Lower lobe of right lung (tissue), 2 donors: ENCODE measurements around the gene FLOT2. TPM values are rescaled to one million over a fixed set of nuclear protein-coding genes. Genes with fewer than 3 reads are reported as not detected.

Experiments used
- ATAC-seq, 2 donors: fragments of 200-7000 bp; cut with Tn5 transposase; one replicate each; pipeline ENCODE4 v1.9.1; 2020 to 2022; ENCODE audit warnings: mild to moderate bottlenecking in 2 of 2, moderate library complexity in 2 of 2
- DNase-seq: peaks from one replicate; pipeline ENCODE4 v3.0.0-alpha.2; 2020
- H3K27ac ChIP-seq: fragments of 200-600 bp; one replicate; pipeline ENCODE4 v1.8.0; 2022
- H3K27me3 ChIP-seq: fragments of 200-600 bp; one replicate; pipeline ENCODE4 v1.8.0; 2022; ENCODE audit warnings: low read depth
- H3K36me3 ChIP-seq: fragments of 200-600 bp; one replicate; pipeline ENCODE4 v1.8.0; 2022; ENCODE audit warnings: mild to moderate bottlenecking
- H3K4me1 ChIP-seq: fragments of 200-600 bp; one replicate; pipeline ENCODE4 v1.8.0; 2022
- H3K4me3 ChIP-seq: fragments of 200-600 bp; one replicate; pipeline ENCODE4 v1.8.0; 2022; ENCODE audit warnings: mild to moderate bottlenecking
- H3K9me3 ChIP-seq: fragments of 200-600 bp; one replicate; pipeline ENCODE4 v1.8.0; 2022
- intact Hi-C: fragments of 100-400 bp; cut with DNase I; formaldehyde crosslinking; loops from one replicate; pipeline ENCODE4 v1.11.0; 2022
- total RNA-seq: library from RNA; stranded (reverse); fragmentation: NEBNext Ultra II Directional; extraction: Animal tissue kit (Norgen Biotek cat#: 25700); gene quantifications from one replicate; pipeline ENCODE4 v1.2.1, GENCODE V29; 2021
- TF ChIP-seq, protein P1 (sequence below): fragments of 200-600 bp; IDR thresholded peaks from one replicate; pipeline ENCODE4 v1.8.0; 2022; ENCODE audit warnings: antibody characterized with exemption, mild to moderate bottlenecking
- donor health status: DM: no; HTN: yes; CAD: no; lungs with severe emphysema.

FLOT2 gene
- total RNA-seq, 1 donor from 2014 or later, result 170 TPM

DNA sequence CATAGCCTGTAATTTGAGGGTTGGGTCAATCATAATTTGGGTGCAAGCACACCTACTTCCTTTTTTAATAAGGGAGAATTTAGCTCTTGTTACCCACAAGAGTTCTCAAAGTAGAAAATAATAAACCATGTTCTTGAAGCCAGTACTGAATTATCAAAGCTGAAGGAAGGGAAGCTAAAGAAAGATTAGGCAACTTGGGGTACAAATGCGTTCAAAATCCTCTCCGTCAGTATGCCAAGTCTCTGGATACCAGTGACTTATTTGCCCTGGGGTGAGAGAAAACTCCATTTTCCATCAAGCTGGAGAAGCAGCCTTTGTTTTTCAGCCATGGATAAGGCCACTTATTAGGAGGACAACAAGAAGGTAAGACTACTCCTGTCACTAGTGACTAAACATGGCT, 28.8 kb upstream of the FLOT2 start:
- peaks cover 56% of the 10 kb centered on the region for H3K36me3 ChIP-seq
- TF ChIP-seq, protein P1, sequence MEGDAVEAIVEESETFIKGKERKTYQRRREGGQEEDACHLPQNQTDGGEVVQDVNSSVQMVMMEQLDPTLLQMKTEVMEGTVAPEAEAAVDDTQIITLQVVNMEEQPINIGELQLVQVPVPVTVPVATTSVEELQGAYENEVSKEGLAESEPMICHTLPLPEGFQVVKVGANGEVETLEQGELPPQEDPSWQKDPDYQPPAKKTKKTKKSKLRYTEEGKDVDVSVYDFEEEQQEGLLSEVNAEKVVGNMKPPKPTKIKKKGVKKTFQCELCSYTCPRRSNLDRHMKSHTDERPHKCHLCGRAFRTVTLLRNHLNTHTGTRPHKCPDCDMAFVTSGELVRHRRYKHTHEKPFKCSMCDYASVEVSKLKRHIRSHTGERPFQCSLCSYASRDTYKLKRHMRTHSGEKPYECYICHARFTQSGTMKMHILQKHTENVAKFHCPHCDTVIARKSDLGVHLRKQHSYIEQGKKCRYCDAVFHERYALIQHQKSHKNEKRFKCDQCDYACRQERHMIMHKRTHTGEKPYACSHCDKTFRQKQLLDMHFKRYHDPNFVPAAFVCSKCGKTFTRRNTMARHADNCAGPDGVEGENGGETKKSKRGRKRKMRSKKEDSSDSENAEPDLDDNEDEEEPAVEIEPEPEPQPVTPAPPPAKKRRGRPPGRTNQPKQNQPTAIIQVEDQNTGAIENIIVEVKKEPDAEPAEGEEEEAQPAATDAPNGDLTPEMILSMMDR, result no peak
- no peak for DNase-seq
- H3K4me3 ChIP-seq, result no peak overlapping the region
- H3K27me3 ChIP-seq, result no peaks in the 10 kb centered on the region
- H3K4me1 ChIP-seq, result peaks cover 28% of the 10 kb centered on the region
- intact Hi-C loops, result no loop called here
- H3K27ac ChIP-seq, result peak overlapping the region; percentile 70
- no peak for ATAC-seq
- no peaks in the 10 kb centered on the region for H3K9me3 ChIP-seq

DNA sequence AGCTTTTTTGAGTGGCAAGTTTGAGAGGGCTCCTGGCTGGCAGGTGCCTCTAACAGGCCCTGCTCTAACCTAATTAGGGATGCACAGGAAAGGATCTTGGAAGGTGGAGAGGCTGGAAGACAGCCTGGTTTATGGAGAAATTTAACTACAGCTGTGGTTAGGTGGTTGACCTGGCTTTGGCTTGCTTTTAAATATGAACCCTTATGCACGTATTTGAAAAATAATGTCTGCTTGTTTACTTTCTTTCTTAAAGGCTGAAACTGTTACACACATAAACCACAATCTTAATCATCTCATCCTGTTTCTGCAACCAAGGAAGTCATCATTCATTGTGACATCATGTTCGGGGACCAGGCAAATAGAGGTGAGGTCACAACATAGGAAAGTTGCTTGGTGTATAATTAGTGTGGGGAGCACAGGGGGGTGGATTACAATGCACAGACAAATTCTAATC, 28.4 kb upstream of the FLOT2 start:
- TF ChIP-seq, protein P1, result no peak
- DNase-seq (no peak), ATAC-seq (peak; percentile 84)
- Histone ChIP-seq H3K36me3 (peaks cover 61% of the 10 kb centered on the region), H3K27me3 (no peaks in the 10 kb centered on the region), H3K4me3 (no peak overlapping the region), H3K27ac (peak overlapping the region; percentile 70), H3K4me1 (peaks cover 28% of the 10 kb centered on the region), H3K9me3 (no peaks in the 10 kb centered on the region)
- intact Hi-C loops, result no loop called here

DNA sequence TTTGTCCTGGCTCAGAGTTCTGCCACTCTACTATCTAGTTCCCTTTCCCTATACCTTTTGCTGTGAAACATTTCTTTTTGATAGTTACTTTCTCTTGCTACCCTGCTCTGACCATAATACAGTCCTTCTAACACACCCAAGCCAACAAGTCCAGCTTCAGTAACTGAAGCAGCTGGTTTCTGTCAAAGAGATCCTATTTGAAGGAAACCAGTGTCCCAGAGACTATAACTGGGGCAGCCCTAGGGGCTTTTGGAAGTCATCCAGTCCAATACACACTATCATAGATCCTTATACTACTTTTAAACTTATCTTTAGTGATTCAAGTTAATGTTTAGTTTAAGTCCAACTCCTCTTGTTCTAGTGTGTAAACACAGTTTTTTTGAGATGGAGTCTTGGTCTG, 22.7 kb upstream of the FLOT2 start:
- TF ChIP-seq, protein P1, result no peak
- intact Hi-C loops, result no loop called here
- ATAC-seq (no peak), DNase-seq (no peak)
- Histone ChIP-seq H3K27ac (no peak overlapping the region), H3K4me3 (no peak overlapping the region), H3K36me3 (peaks cover 100% of the 10 kb centered on the region), H3K27me3 (no peaks in the 10 kb centered on the region), H3K9me3 (no peaks in the 10 kb centered on the region), H3K4me1 (peaks cover 4% of the 10 kb centered on the region)

GRCh38 chr17:28918295-28918694, 20.8 kb upstream of the FLOT2 start:
- Histone ChIP-seq H3K4me3 (no peak overlapping the region), H3K36me3 (peaks cover 99% of the 10 kb centered on the region), H3K27me3 (no peaks in the 10 kb centered on the region), H3K4me1 (no peaks in the 10 kb centered on the region), H3K27ac (no peak overlapping the region), H3K9me3 (no peaks in the 10 kb centered on the region)
- TF ChIP-seq, protein P1, result no peak
- intact Hi-C loops, result loop anchor here (10.0 kb wide), 1 partner anchor 153 kb away; no protein-coding TSS in a partner anchor
- DNase-seq, result no peak
- no peak for ATAC-seq

- no peak for DNase-seq
- intact Hi-C loops, result loop anchor here (10.0 kb wide), 1 partner anchor 153 kb away; no protein-coding TSS in a partner anchor
- Histone ChIP-seq H3K9me3 (no peaks in the 10 kb centered on the region), H3K27ac (no peak overlapping the region), H3K4me3 (no peak overlapping the region), H3K27me3 (no peaks in the 10 kb centered on the region), H3K4me1 (peaks cover 5% of the 10 kb centered on the region), H3K36me3 (peaks cover 99% of the 10 kb centered on the region)
- TF ChIP-seq, protein P1, result no peak
- ATAC-seq, result no peak
Observed at GRCh38 chr17:28917465-28917864, 19.9 kb upstream of the FLOT2 start.

GRCh38 chr17:28917029-28917428, 19.5 kb upstream of the FLOT2 start:
- peaks cover 99% of the 10 kb centered on the region for H3K36me3 ChIP-seq
- H3K4me1 ChIP-seq, result peaks cover 10% of the 10 kb centered on the region
- no peak overlapping the region for H3K27ac ChIP-seq
- ATAC-seq (no peak), DNase-seq (no peak)
- H3K4me3 ChIP-seq, result no peak overlapping the region
- H3K9me3 ChIP-seq, result no peaks in the 10 kb centered on the region
- TF ChIP-seq, protein P1, result no peak
- H3K27me3 ChIP-seq, result no peaks in the 10 kb centered on the region
- intact Hi-C loops, result loop anchor here (10.0 kb wide), 1 partner anchor 152 kb away; no protein-coding TSS in a partner anchor
